ENCODE measurements around the gene GET3.
A peak's percentile ranks its signal among the peaks of the same experiment; 100 is the strongest.
"Not testable (repeated sequence)": the region's sequence is repeated elsewhere in the genome, so short reads cannot be mapped to it uniquely, and the experiment has no call there.

The GET3 gene

GRCh38 chr19:12736995-12737834 is at the start of gene GET3:
Gene GET3, plus strand, starts transcription at chr19:12737497. Its CDS starts 9 bp downstream, at chr19:12737506.
- Histone ChIP-seq H3K27ac (ENCODE audit: low read length) (peak within 1 kb of the TSS; percentile 70), H3K9ac (ENCODE audit: low read depth, low read length) (peak within 1 kb of the TSS; percentile 83), H3K36me3 (ENCODE audit: insufficient read depth, low read depth, low read length) (peaks cover 21% of the 10 kb centered on the region; the same call in 1 of the 2 replicates), H3K4me1 (ENCODE audit: insufficient read depth, low read length) (no peaks in the 10 kb centered on the region; the same call in 1 of the 2 replicates), H3K4me3 (ENCODE audit: low read length) (peak within 1 kb of the TSS; percentile 95), H3K9me3 (ENCODE audit: insufficient read depth, low read depth, low read length) (no peaks in the 10 kb centered on the region), H3K27me3 (ENCODE audit: insufficient read depth, low read length) (no peaks in the 10 kb centered on the region)

- no peak overlapping the region for H3K27ac ChIP-seq (ENCODE audit: low read length)
- no peak overlapping the region for H3K9ac ChIP-seq (ENCODE audit: low read depth, low read length)
- no peaks in the 10 kb centered on the region for H3K4me1 ChIP-seq (ENCODE audit: insufficient read depth, low read length)
- H3K9me3 ChIP-seq (ENCODE audit: insufficient read depth, low read depth, low read length) = no peaks in the 10 kb centered on the region
- H3K27me3 ChIP-seq (ENCODE audit: insufficient read depth, low read length) = no peaks in the 10 kb centered on the region
- no peaks in the 10 kb centered on the region for H3K36me3 ChIP-seq (ENCODE audit: insufficient read depth, low read depth, low read length)
- H3K4me3 ChIP-seq (ENCODE audit: low read length) = no peak overlapping the region
Observed at GRCh38 chr19:12689012-12689411, 48.3 kb upstream of the GET3 start.

GRCh38 chr19:12689581-12690216 is 47.6 kb upstream of the GET3 start:
- H3K9ac ChIP-seq (ENCODE audit: low read depth, low read length) = no peak overlapping the region
- no peaks in the 10 kb centered on the region for H3K9me3 ChIP-seq (ENCODE audit: insufficient read depth, low read depth, low read length)
- no peak overlapping the region for H3K4me3 ChIP-seq (ENCODE audit: low read length)
- H3K27ac ChIP-seq (ENCODE audit: low read length) = no peak overlapping the region
- H3K27me3 ChIP-seq (ENCODE audit: insufficient read depth, low read length) = no peaks in the 10 kb centered on the region
- H3K36me3 ChIP-seq (ENCODE audit: insufficient read depth, low read depth, low read length) = no peaks in the 10 kb centered on the region
- H3K4me1 ChIP-seq (ENCODE audit: insufficient read depth, low read length) = no peaks in the 10 kb centered on the region

GRCh38 chr19:12692960-12693359 is 44.3 kb upstream of the GET3 start:
- Histone ChIP-seq H3K36me3 (ENCODE audit: insufficient read depth, low read depth, low read length) (peaks cover 3% of the 10 kb centered on the region; the same call in 1 of the 2 replicates), H3K4me1 (ENCODE audit: insufficient read depth, low read length) (0 out of 2 replicates have a peak, but pooled peaks cover 3% of the 10 kb centered on the region), H3K4me3 (ENCODE audit: low read length) (no peak overlapping the region), H3K27me3 (ENCODE audit: insufficient read depth, low read length) (no peaks in the 10 kb centered on the region), H3K27ac (ENCODE audit: low read length) (no peak overlapping the region), H3K9ac (ENCODE audit: low read depth, low read length) (no peak overlapping the region), H3K9me3 (ENCODE audit: insufficient read depth, low read depth, low read length) (no peaks in the 10 kb centered on the region)

- Histone ChIP-seq H3K4me1 (ENCODE audit: insufficient read depth, low read length) (0 out of 2 replicates have a peak, but pooled peaks cover 3% of the 10 kb centered on the region), H3K27me3 (ENCODE audit: insufficient read depth, low read length) (no peaks in the 10 kb centered on the region), H3K4me3 (ENCODE audit: low read length) (no peak overlapping the region), H3K9me3 (ENCODE audit: insufficient read depth, low read depth, low read length) (no peaks in the 10 kb centered on the region), H3K36me3 (ENCODE audit: insufficient read depth, low read depth, low read length) (peaks cover 17% of the 10 kb centered on the region), H3K27ac (ENCODE audit: low read length) (no peak overlapping the region), H3K9ac (ENCODE audit: low read depth, low read length) (no peak overlapping the region)
Observed at GRCh38 chr19:12694641-12695040, 42.7 kb upstream of the GET3 start.

- H3K4me1 ChIP-seq (ENCODE audit: insufficient read depth, low read length) = 0 out of 2 replicates have a peak, but pooled peaks cover 3% of the 10 kb centered on the region
- no peak overlapping the region for H3K4me3 ChIP-seq (ENCODE audit: low read length)
- H3K9me3 ChIP-seq (ENCODE audit: insufficient read depth, low read depth, low read length) = no peaks in the 10 kb centered on the region
- peaks cover 22% of the 10 kb centered on the region for H3K36me3 ChIP-seq (ENCODE audit: insufficient read depth, low read depth, low read length)
- H3K9ac ChIP-seq (ENCODE audit: low read depth, low read length) = peak overlapping the region; percentile 90; the same call in 1 of the 2 replicates
- no peaks in the 10 kb centered on the region for H3K27me3 ChIP-seq (ENCODE audit: insufficient read depth, low read length)
- H3K27ac ChIP-seq (ENCODE audit: low read length) = no peak overlapping the region
Observed at GRCh38 chr19:12695096-12695495, 42.2 kb upstream of the GET3 start.

- Histone ChIP-seq H3K9ac (ENCODE audit: low read depth, low read length) (peak overlapping the region; percentile 90; the same call in 1 of the 2 replicates), H3K9me3 (ENCODE audit: insufficient read depth, low read depth, low read length) (no peaks in the 10 kb centered on the region), H3K4me1 (ENCODE audit: insufficient read depth, low read length) (0 out of 2 replicates have a peak, but pooled peaks cover 3% of the 10 kb centered on the region), H3K27me3 (ENCODE audit: insufficient read depth, low read length) (no peaks in the 10 kb centered on the region), H3K36me3 (ENCODE audit: insufficient read depth, low read depth, low read length) (peaks cover 24% of the 10 kb centered on the region), H3K4me3 (ENCODE audit: low read length) (peak overlapping the region; percentile 93), H3K27ac (ENCODE audit: low read length) (no peak overlapping the region)
Observed at GRCh38 chr19:12695514-12695913, 41.8 kb upstream of the GET3 start.

- no peak overlapping the region for H3K27ac ChIP-seq (ENCODE audit: low read length)
- no peaks in the 10 kb centered on the region for H3K27me3 ChIP-seq (ENCODE audit: insufficient read depth, low read length)
- H3K9me3 ChIP-seq (ENCODE audit: insufficient read depth, low read depth, low read length) = no peaks in the 10 kb centered on the region
- H3K9ac ChIP-seq (ENCODE audit: low read depth, low read length) = peak overlapping the region; percentile 90; the same call in 1 of the 2 replicates
- H3K36me3 ChIP-seq (ENCODE audit: insufficient read depth, low read depth, low read length) = peaks cover 29% of the 10 kb centered on the region
- 0 out of 2 replicates have a peak, but pooled peaks cover 3% of the 10 kb centered on the region for H3K4me1 ChIP-seq (ENCODE audit: insufficient read depth, low read length)
- peak overlapping the region; percentile 93 for H3K4me3 ChIP-seq (ENCODE audit: low read length)
Observed at GRCh38 chr19:12695997-12696365, 41.3 kb upstream of the GET3 start.

GRCh38 chr19:12696366-12697335 is 40.6 kb upstream of the GET3 start, which contains the start of gene FBXW9:
Gene FBXW9, minus strand, starts transcription at chr19:12696631. Its CDS starts 50 bp downstream, at chr19:12696581.
- no peaks in the 10 kb centered on the region for H3K27me3 ChIP-seq (ENCODE audit: insufficient read depth, low read length)
- 0 out of 2 replicates have a peak, but pooled peaks cover 3% of the 10 kb centered on the region for H3K4me1 ChIP-seq (ENCODE audit: insufficient read depth, low read length)
- peak within 1 kb of the TSS; percentile 90 for H3K9ac ChIP-seq (ENCODE audit: low read depth, low read length)
- peaks cover 36% of the 10 kb centered on the region for H3K36me3 ChIP-seq (ENCODE audit: insufficient read depth, low read depth, low read length)
- no peaks in the 10 kb centered on the region for H3K9me3 ChIP-seq (ENCODE audit: insufficient read depth, low read depth, low read length)
- peak within 1 kb of the TSS; percentile 59 for H3K27ac ChIP-seq (ENCODE audit: low read length)
- peak within 1 kb of the TSS; percentile 93 for H3K4me3 ChIP-seq (ENCODE audit: low read length)

- H3K9me3 ChIP-seq (ENCODE audit: insufficient read depth, low read depth, low read length); H3K27me3 ChIP-seq (ENCODE audit: insufficient read depth, low read length); H3K27ac ChIP-seq (ENCODE audit: low read length); H3K4me1 ChIP-seq (ENCODE audit: insufficient read depth, low read length): not testable (repeated sequence)
- Histone ChIP-seq H3K9ac (ENCODE audit: low read depth, low read length) (peak overlapping the region; percentile 90; the same call in 1 of the 2 replicates), H3K4me3 (ENCODE audit: low read length) (peak overlapping the region; percentile 93; the same call in 1 of the 2 replicates), H3K36me3 (ENCODE audit: insufficient read depth, low read depth, low read length) (peaks cover 44% of the 10 kb centered on the region)
Observed at GRCh38 chr19:12697425-12697824, 39.9 kb upstream of the GET3 start.

GRCh38 chr19:12698138-12698537 is 39.2 kb upstream of the GET3 start:
- no peak overlapping the region for H3K4me3 ChIP-seq (ENCODE audit: low read length)
- H3K27me3 ChIP-seq (ENCODE audit: insufficient read depth, low read length) = no peaks in the 10 kb centered on the region
- H3K9ac ChIP-seq (ENCODE audit: low read depth, low read length) = no peak overlapping the region
- 0 out of 2 replicates have a peak, but pooled peaks cover 3% of the 10 kb centered on the region for H3K4me1 ChIP-seq (ENCODE audit: insufficient read depth, low read length)
- peaks cover 50% of the 10 kb centered on the region for H3K36me3 ChIP-seq (ENCODE audit: insufficient read depth, low read depth, low read length)
- no peaks in the 10 kb centered on the region for H3K9me3 ChIP-seq (ENCODE audit: insufficient read depth, low read depth, low read length)
- H3K27ac ChIP-seq (ENCODE audit: low read length) = no peak overlapping the region
